NCI-H526 (cell line): Measurements from ENCODE around the gene GBP7.
"Not testable (repeated sequence)": the region's sequence is repeated elsewhere in the genome, so short reads cannot be mapped to it uniquely, and the experiment has no call there.

Experiments used
- DNase-seq, 2 experiments: peaks; one replicate each; lab custom pipeline; 2025; lab: John Stamatoyannopoulos, UW

The GBP7 gene

GRCh38 chr1:89175601-89176256 is at the start of gene GBP7:
Gene GBP7 (minus strand): TSS chr1:89176003. CDS start chr1:89171935, 4,068 bp downstream.
- DNase-seq, result no peak

- no peak for DNase-seq
Observed at GRCh38 chr1:89221341-89221740, 45.5 kb upstream of the GBP7 start.

- DNase-seq, result not testable (repeated sequence)
Observed at GRCh38 chr1:89219851-89220250, 44.0 kb upstream of the GBP7 start.

GRCh38 chr1:89218941-89219340 is 43.1 kb upstream of the GBP7 start:
- not testable (repeated sequence) for DNase-seq

GRCh38 chr1:89213347-89213746 is 37.5 kb upstream of the GBP7 start:
- no peak for DNase-seq

- DNase-seq, result no peak
Observed at GRCh38 chr1:89211035-89211634, 35.3 kb upstream of the GBP7 start.

- DNase-seq, result no peak
Observed at GRCh38 chr1:89206373-89206772, 30.6 kb upstream of the GBP7 start.

- DNase-seq, result no peak
Observed at GRCh38 chr1:89203166-89203565, 27.4 kb upstream of the GBP7 start.

- DNase-seq, result no peak
Observed at GRCh38 chr1:89201106-89201794, 25.4 kb upstream of the GBP7 start.

- no peak for DNase-seq
Observed at GRCh38 chr1:89200663-89201062, 24.9 kb upstream of the GBP7 start.

GRCh38 chr1:89199525-89200031 is 23.8 kb upstream of the GBP7 start:
- no peak for DNase-seq

GRCh38 chr1:89198491-89199072 is 22.8 kb upstream of the GBP7 start, which contains the start of gene GBP4:
Gene GBP4 (minus strand): TSS chr1:89198942. CDS start chr1:89198834, 108 bp downstream.
- DNase-seq, result no peak

GRCh38 chr1:89198081-89198480 is 22.3 kb upstream of the GBP7 start:
- DNase-seq, result no peak

- no peak for DNase-seq
Observed at GRCh38 chr1:89195476-89195875, 19.7 kb upstream of the GBP7 start.

GRCh38 chr1:89191314-89191713 is 15.5 kb upstream of the GBP7 start:
- no peak for DNase-seq

- no peak for DNase-seq
Observed at GRCh38 chr1:89190017-89190416, 14.2 kb upstream of the GBP7 start.

- no peak for DNase-seq
Observed at GRCh38 chr1:89179343-89179742, 3.5 kb upstream of the GBP7 start.

- no peak for DNase-seq
Observed at GRCh38 chr1:89176971-89177370, 1.2 kb upstream of the GBP7 start.

- DNase-seq, result no peak
Observed at GRCh38 chr1:89174491-89174890, 1.3 kb downstream of the GBP7 start.

- DNase-seq, result no peak
Observed at GRCh38 chr1:89172468-89173143, 3.2 kb downstream of the GBP7 start.

GRCh38 chr1:89171067-89171438 is 4.8 kb downstream of the GBP7 start:
- no peak for DNase-seq
